Measurements from ENCODE around the gene HDAC4.

GRCh38 chr2:239015218-239015900 is 385.5 kb downstream of the HDAC4 start:
- TF ChIP-seq ZNF384 (IDR thresholded peaks at IDR 0.05) (no peak), NFRKB (IDR thresholded peaks at IDR 0.05) (no peak), FOXA1 (IDR thresholded peaks at IDR 0.05) (no peak), LEF1 (IDR thresholded peaks at IDR 0.05; ENCODE audit: borderline replicate concordance) (no peak), FOXM1 (IDR thresholded peaks at IDR 0.05; ENCODE audit: borderline replicate concordance) (no peak), SP1 (IDR thresholded peaks at IDR 0.05) (no peak)

Data from HEK293T (cell line).